Activated CD8-positive, alpha-beta memory T cell treated with anti-CD3 and anti-CD28 coated beads for 48 hours (primary cell): ENCODE measurements around the gene ZW10.

Experiments
- DNase-seq, 3 experiments: peaks; one replicate each; pipeline ENCODE4 v3.0.0-alpha.2; 2020; ENCODE audit warnings: low read depth in 2 of 3, low spot score in 2 of 3

ZW10 gene

GRCh38 chr11:113698515-113698914, 75.0 kb downstream of the ZW10 start:
- no peak for DNase-seq

- DNase-seq, result no peak
Observed at GRCh38 chr11:113697756-113698407, 75.6 kb downstream of the ZW10 start.

GRCh38 chr11:113697111-113697510, 76.4 kb downstream of the ZW10 start:
- no peak for DNase-seq

GRCh38 chr11:113695207-113695606, 78.3 kb downstream of the ZW10 start:
- DNase-seq, result no peak

- DNase-seq, result no peak
Observed at GRCh38 chr11:113694390-113694789, 79.1 kb downstream of the ZW10 start.

GRCh38 chr11:113693030-113693429, 80.5 kb downstream of the ZW10 start:
- DNase-seq, result no peak

GRCh38 chr11:113690619-113691569, 82.6 kb downstream of the ZW10 start:
- DNase-seq, result no peak

GRCh38 chr11:113689768-113690618, 83.5 kb downstream of the ZW10 start:
- no peak for DNase-seq

GRCh38 chr11:113685654-113686359, 87.7 kb downstream of the ZW10 start:
- no peak for DNase-seq

- no peak for DNase-seq
Observed at GRCh38 chr11:113684496-113684895, 89.0 kb downstream of the ZW10 start.

GRCh38 chr11:113683481-113684046, 89.9 kb downstream of the ZW10 start:
- no peak for DNase-seq
